Fibroblast of lung (primary cell): ENCODE data around the gene MYO1E. TPM values are rescaled to one million over a fixed set of nuclear protein-coding genes. Genes with fewer than 3 reads are reported as not detected.

Experiments used
- DNase-seq, 2 donors: peaks; one replicate each; pipeline versions ENCODE4 v3.0.0 to v3.0.0-alpha.2; 2010; ENCODE audit warnings: low read depth in 2 of 2
- H2AFZ ChIP-seq: 2 replicates; pipeline ENCODE4 v1.5.1; 2012; ENCODE audit warnings: low read length, control low read depth, inconsistent platforms
- H3K27ac ChIP-seq: 2 replicates; pipeline ENCODE4 v1.5.1; 2011; ENCODE audit warnings: low read length, control low read depth; ENCODE audit not compliant: insufficient read depth
- H3K27me3 ChIP-seq: 2 replicates; pipeline ENCODE4 v1.5.1; 2011; ENCODE audit warnings: mild to moderate bottlenecking, low read length; ENCODE audit not compliant: control insufficient read depth, insufficient read depth
- H3K36me3 ChIP-seq: 2 replicates; pipeline ENCODE4 v1.5.1; 2011; ENCODE audit warnings: low read length; ENCODE audit not compliant: control insufficient read depth, insufficient read depth
- H3K4me1 ChIP-seq: 2 replicates; pipeline ENCODE4 v1.5.1; 2011; ENCODE audit warnings: low read length; ENCODE audit not compliant: control insufficient read depth, insufficient read depth; ENCODE audit errors: extremely low read depth
- H3K4me2 ChIP-seq: 2 replicates; pipeline ENCODE4 v1.5.1; 2011; ENCODE audit warnings: low read length, control low read depth; ENCODE audit not compliant: insufficient read depth; ENCODE audit errors: extremely low read depth
- H3K4me3 ChIP-seq, 4 experiments: fragments of 200-600 bp in 1 of 4; sonication (generic) in 1 of 4; replicated peaks in 1 of 4; 2 replicates each; pipeline ENCODE4 v1.5.1; 2011 to 2016; ENCODE audit warnings: low read length in 4 of 4, low read depth in 3 of 4, mild to moderate bottlenecking in 3 of 4, control low read depth in 2 of 4, inconsistent platforms in 1 of 4, mixed read lengths in 1 of 4; ENCODE audit not compliant: insufficient read depth in 1 of 4; ENCODE audit errors: control extremely low read depth in 1 of 4
- H3K79me2 ChIP-seq: 2 replicates; pipeline ENCODE4 v1.5.1; 2012; ENCODE audit warnings: mild to moderate bottlenecking, low read length, inconsistent platforms; ENCODE audit not compliant: control insufficient read depth, insufficient read depth
- H3K9ac ChIP-seq: 2 replicates; pipeline ENCODE4 v1.5.1; 2011; ENCODE audit warnings: mild to moderate bottlenecking, low read length, control low read depth; ENCODE audit not compliant: insufficient read depth
- H3K9me3 ChIP-seq: 2 replicates; pipeline ENCODE4 v1.5.1; 2012; ENCODE audit warnings: low read depth, low read length; ENCODE audit not compliant: control insufficient read depth, insufficient read depth
- H4K20me1 ChIP-seq: 2 replicates; pipeline ENCODE4 v1.5.1; 2011; ENCODE audit warnings: low read length; ENCODE audit not compliant: control insufficient read depth, insufficient read depth; ENCODE audit errors: extremely low read depth
- CTCF ChIP-seq, 2 donors: IDR thresholded peaks in 1 of 2; conservative IDR thresholded peaks in 1 of 2; 1 replicate in 1 of 2; 2 replicates in 1 of 2; pipeline ENCODE4 v1.5.1; 2011 to 2012; ENCODE audit warnings: low read length in 2 of 2, control low read depth in 1 of 2, inconsistent platforms in 1 of 2, low read depth in 1 of 2, mild to moderate bottlenecking in 1 of 2
- EZH2 ChIP-seq: IDR thresholded peaks from 2 replicates; pipeline ENCODE4 v1.5.1; 2012; ENCODE audit warnings: low read length, control low read depth, mild to moderate bottlenecking; ENCODE audit errors: missing control alignments
- polyA plus RNA-seq, 2 donors: library from polyadenylated mRNA; depleted of rRNA in 1 of 2; stranded (reverse) in 1 of 2; unstranded in 1 of 2; fragments of >200 nt; gene quantifications; 2 replicates each; pipeline ENCODE4 v1.2.1, GENCODE V29; 2011 to 2012; ENCODE audit warnings: missing spikeins in 1 of 2
- total RNA-seq: library from RNA; depleted of rRNA; stranded (reverse); fragments of >200 nt; gene quantifications from 2 replicates; pipeline ENCODE4 v1.2.1, GENCODE V29; 2014

Gene MYO1E
- total and polyA plus RNA-seq, 2 donors (not counting 1 experiment from before 2014, with no cell fraction given), result 27.6 to 84.0 TPM

GRCh38 chr15:59419170-59419569 lies 46.5 kb upstream of the MYO1E start:
- no peak for TF ChIP-seq CTCF (conservative IDR thresholded peaks at IDR 0.05 in 1 of 2, IDR thresholded peaks at IDR 0.05 in 1 of 2; ENCODE audit: low read depth in 1 of 2, low read length in 2 of 2)
- TF ChIP-seq EZH2, result no peak
- Histone ChIP-seq H3K27me3 (peaks cover 9% of the 10 kb centered on the region), H3K36me3 (no peaks in the 10 kb centered on the region), H2AFZ (no peak overlapping the region), H3K27ac (no peak overlapping the region), H3K4me1 (no peaks in the 10 kb centered on the region), H3K4me3 (no peak overlapping the region), H3K79me2 (no peaks in the 10 kb centered on the region), H3K9me3 (no peaks in the 10 kb centered on the region), H3K9ac (no peak overlapping the region), H3K4me2 (no peak overlapping the region), H4K20me1 (no peaks in the 10 kb centered on the region)
- DNase-seq, result no peak

GRCh38 chr15:59416816-59417215 lies 44.1 kb upstream of the MYO1E start:
- Histone ChIP-seq H3K79me2 (no peaks in the 10 kb centered on the region), H3K4me2 (no peak overlapping the region), H4K20me1 (no peaks in the 10 kb centered on the region), H3K27ac (no peak overlapping the region), H3K36me3 (no peaks in the 10 kb centered on the region), H3K27me3 (peaks cover 9% of the 10 kb centered on the region), H3K9ac (no peak overlapping the region), H2AFZ (no peak overlapping the region), H3K9me3 (no peaks in the 10 kb centered on the region), H3K4me1 (no peaks in the 10 kb centered on the region), H3K4me3 (no peak overlapping the region)
- no peak for DNase-seq
- TF ChIP-seq CTCF (conservative IDR thresholded peaks at IDR 0.05 in 1 of 2, IDR thresholded peaks at IDR 0.05 in 1 of 2; ENCODE audit: low read depth in 1 of 2, low read length in 2 of 2) (no peak), EZH2 (no peak)

- TF ChIP-seq CTCF (conservative IDR thresholded peaks at IDR 0.05 in 1 of 2, IDR thresholded peaks at IDR 0.05 in 1 of 2; ENCODE audit: low read depth in 1 of 2, low read length in 2 of 2) (no peak), EZH2 (no peak)
- H3K4me1 ChIP-seq, result no peaks in the 10 kb centered on the region
- no peak for DNase-seq
- no peak overlapping the region for H3K27ac ChIP-seq
- no peak overlapping the region for H2AFZ ChIP-seq
- H3K4me3 ChIP-seq, result no peak overlapping the region
- peaks cover 6% of the 10 kb centered on the region for H3K27me3 ChIP-seq
- no peaks in the 10 kb centered on the region for H3K9me3 ChIP-seq
- no peaks in the 10 kb centered on the region for H3K36me3 ChIP-seq
- H4K20me1 ChIP-seq, result no peaks in the 10 kb centered on the region
- H3K9ac ChIP-seq, result no peak overlapping the region
- H3K79me2 ChIP-seq, result no peaks in the 10 kb centered on the region
- H3K4me2 ChIP-seq, result no peak overlapping the region
Observed at GRCh38 chr15:59413577-59413976, 40.9 kb upstream of the MYO1E start.
